Progenitor cell of endocrine pancreas (in vitro differentiated cells): ENCODE results near the gene NPY5R. TPM values are rescaled to one million over a fixed set of nuclear protein-coding genes. Genes with fewer than 3 reads are reported as not detected.

Experiments used
- DNase-seq: peaks from one replicate; pipeline ENCODE4 v3.0.0; 2021; ENCODE audit warnings: low spot score; ENCODE audit not compliant: unreplicated experiment
- H3K27ac Mint-ChIP-seq: 2 replicates; pipeline ENCODE4 v1.8.0; 2021; ENCODE audit warnings: mild to moderate bottlenecking, moderate library complexity, mixed read lengths
- H3K27me3 Mint-ChIP-seq: 2 replicates; pipeline ENCODE4 v1.8.0; 2021; ENCODE audit warnings: mixed read lengths
- H3K36me3 Mint-ChIP-seq: 2 replicates; pipeline ENCODE4 v1.8.0; 2022; ENCODE audit warnings: mixed read lengths; ENCODE audit not compliant: insufficient read depth
- H3K4me1 Mint-ChIP-seq: 2 replicates; pipeline ENCODE4 v1.8.0; 2021; ENCODE audit warnings: low read depth, mixed read lengths
- H3K4me3 Mint-ChIP-seq: 2 replicates; pipeline ENCODE4 v1.8.0; 2021; ENCODE audit warnings: low read depth, mild to moderate bottlenecking, moderate library complexity, mixed read lengths
- H3K9me3 Mint-ChIP-seq: 2 replicates; pipeline ENCODE4 v1.8.0; 2021; ENCODE audit warnings: low read depth, mixed read lengths
- total RNA-seq: library from RNA; stranded (reverse); gene quantifications from 2 replicates; pipeline ENCODE4 v1.2.1, GENCODE V29; 2021
- TF ChIP-seq, protein P1 (sequence below): fragments of 200-600 bp; sonication (generic); IDR thresholded peaks from one replicate; pipeline ENCODE4 v1.5.0; 2021; ENCODE audit warnings: antibody characterized with exemption, mild to moderate bottlenecking; ENCODE audit not compliant: unreplicated experiment

NPY5R gene
- total RNA-seq, 1 donor from 2014 or later: 1.1 TPM

DNA sequence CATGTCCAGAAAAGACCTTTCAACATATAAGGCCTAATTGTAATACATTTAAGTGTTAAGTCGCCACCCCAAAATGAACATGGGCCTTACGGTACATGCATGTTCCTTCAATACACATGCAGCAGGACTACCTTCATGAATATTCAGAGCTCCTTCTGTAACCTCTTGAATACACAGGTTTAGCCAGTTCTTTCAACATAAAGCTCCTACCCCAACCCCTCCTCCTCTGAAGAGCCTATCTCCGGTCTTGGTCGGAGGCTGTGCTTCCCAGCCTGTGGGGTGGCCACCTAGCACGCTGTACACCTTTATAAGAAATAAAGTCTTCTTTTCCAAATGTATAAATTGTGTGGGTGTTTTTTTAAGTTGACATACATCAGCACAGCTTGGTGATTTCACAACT, 28.3 kb downstream of the NPY5R start:
- Mint-ChIP-seq H3K9me3 (no peaks in the 10 kb centered on the region), H3K27me3 (no peaks in the 10 kb centered on the region), H3K4me1 (peaks cover 4% of the 10 kb centered on the region), H3K4me3 (no peak overlapping the region), H3K36me3 (no peaks in the 10 kb centered on the region), H3K27ac (no peak overlapping the region)
- no peak for DNase-seq
- TF ChIP-seq, protein P1, sequence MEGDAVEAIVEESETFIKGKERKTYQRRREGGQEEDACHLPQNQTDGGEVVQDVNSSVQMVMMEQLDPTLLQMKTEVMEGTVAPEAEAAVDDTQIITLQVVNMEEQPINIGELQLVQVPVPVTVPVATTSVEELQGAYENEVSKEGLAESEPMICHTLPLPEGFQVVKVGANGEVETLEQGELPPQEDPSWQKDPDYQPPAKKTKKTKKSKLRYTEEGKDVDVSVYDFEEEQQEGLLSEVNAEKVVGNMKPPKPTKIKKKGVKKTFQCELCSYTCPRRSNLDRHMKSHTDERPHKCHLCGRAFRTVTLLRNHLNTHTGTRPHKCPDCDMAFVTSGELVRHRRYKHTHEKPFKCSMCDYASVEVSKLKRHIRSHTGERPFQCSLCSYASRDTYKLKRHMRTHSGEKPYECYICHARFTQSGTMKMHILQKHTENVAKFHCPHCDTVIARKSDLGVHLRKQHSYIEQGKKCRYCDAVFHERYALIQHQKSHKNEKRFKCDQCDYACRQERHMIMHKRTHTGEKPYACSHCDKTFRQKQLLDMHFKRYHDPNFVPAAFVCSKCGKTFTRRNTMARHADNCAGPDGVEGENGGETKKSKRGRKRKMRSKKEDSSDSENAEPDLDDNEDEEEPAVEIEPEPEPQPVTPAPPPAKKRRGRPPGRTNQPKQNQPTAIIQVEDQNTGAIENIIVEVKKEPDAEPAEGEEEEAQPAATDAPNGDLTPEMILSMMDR: no peak

DNA sequence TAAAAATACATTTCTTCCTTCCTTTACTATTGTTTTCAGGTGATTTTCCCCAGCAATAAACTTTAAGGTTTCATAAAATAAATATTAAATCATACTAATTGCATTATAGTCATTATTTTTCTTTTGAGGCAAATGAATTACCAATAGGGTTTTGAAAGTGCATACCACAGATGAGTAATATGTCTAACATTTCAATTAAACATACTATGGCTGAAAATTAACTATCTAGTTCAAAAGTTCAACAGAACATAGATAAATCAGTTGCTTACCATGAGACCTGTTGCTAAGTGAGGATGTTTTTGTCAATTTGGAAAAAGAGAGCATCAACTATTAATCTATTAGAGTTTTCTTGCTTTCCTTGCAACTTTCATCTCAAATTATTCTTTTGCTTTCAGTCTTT, 35.0 kb downstream of the NPY5R start:
- Mint-ChIP-seq H3K4me1 (peaks cover 4% of the 10 kb centered on the region), H3K4me3 (no peak overlapping the region), H3K27ac (no peak overlapping the region), H3K9me3 (peaks cover 1% of the 10 kb centered on the region), H3K36me3 (no peaks in the 10 kb centered on the region), H3K27me3 (no peaks in the 10 kb centered on the region)
- TF ChIP-seq, protein P1: no peak
- no peak for DNase-seq

DNA sequence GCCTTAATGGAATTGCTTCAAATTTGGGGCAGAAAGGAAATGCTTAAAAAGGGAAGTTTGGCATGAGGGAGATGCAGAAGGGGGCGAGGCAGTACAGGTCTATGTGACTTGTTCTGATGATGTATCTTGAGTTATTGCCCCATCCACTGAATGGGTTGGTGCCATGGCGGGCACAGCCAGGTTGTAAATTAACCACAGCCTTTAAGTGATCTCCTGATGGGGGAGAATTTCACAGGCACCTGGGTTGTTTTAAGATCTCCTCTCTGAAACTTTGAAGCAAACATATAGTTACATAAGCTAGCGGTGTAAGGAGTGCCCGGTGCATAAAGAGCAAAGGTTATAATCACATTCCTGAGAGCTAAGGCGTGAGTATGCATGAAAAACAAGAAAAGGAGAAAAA, 37.0 kb downstream of the NPY5R start:
- TF ChIP-seq, protein P1: no peak
- Mint-ChIP-seq H3K4me3 (no peak overlapping the region), H3K27me3 (no peaks in the 10 kb centered on the region), H3K4me1 (no peaks in the 10 kb centered on the region), H3K36me3 (no peaks in the 10 kb centered on the region), H3K27ac (no peak overlapping the region), H3K9me3 (peaks cover 3% of the 10 kb centered on the region)
- no peak for DNase-seq

DNA sequence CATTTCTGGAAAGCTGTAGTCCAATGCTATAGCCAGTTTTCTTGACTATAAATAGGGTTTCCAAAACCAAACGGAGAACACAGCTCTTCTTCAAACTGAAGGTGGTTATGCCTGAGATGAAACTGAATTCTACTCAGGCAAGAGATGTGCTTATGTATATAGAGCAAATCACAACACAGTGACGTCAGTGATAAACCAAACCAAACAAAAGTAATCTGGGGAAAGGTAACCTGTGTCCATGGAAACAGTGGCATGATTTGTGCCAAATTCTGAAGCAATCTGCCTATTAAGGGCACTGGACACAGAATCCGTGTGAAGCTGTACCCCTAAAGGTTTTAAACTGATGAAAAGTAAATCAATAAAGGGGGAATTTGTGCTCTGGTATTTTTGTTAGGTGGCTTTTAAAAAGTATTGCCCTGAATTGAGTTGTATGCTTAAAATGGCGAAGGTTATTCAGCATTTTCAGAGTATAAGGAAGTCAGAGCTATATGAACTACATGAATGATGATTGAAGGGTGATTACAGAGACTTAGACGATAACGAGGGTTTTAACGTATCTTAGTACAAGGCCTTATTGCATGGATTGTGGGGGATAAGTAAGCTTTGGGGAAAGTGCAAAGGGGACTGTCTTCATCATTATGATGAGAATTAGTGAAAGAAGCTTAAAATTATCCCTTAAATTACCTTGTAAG, 38.6 kb downstream of the NPY5R start:
- Mint-ChIP-seq H3K4me1 (no peaks in the 10 kb centered on the region), H3K27ac (no peak overlapping the region), H3K9me3 (peaks cover 3% of the 10 kb centered on the region), H3K4me3 (no peak overlapping the region), H3K36me3 (no peaks in the 10 kb centered on the region), H3K27me3 (no peaks in the 10 kb centered on the region)
- DNase-seq: no peak
- TF ChIP-seq, protein P1: no peak

DNA sequence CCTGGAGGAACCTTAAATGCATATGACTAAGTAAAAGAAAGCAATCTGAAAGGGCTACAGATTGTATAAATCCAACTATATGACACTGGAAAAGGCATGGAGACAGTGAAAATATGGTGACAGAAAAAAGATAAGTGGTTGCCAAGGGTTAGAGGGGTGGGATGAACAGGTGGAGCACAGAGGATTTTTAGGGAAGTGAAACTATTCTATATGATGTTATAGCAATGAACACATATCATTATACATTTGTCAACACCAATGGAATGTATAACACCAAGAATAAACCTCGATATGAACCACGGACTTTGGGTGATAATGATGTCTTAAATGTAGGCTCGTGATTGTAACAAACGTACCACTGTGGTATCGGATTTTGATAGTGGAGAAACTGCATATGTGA, 40.7 kb downstream of the NPY5R start:
- H3K27me3 Mint-ChIP-seq: no peaks in the 10 kb centered on the region
- DNase-seq: no peak
- H3K4me1 Mint-ChIP-seq: no peaks in the 10 kb centered on the region
- H3K36me3 Mint-ChIP-seq: no peaks in the 10 kb centered on the region
- no peak overlapping the region for H3K4me3 Mint-ChIP-seq
- no peak overlapping the region for H3K27ac Mint-ChIP-seq
- TF ChIP-seq, protein P1: no peak
- peaks cover 3% of the 10 kb centered on the region for H3K9me3 Mint-ChIP-seq
